ENCODE measurements around the gene RANBP1. TPM values are rescaled to one million over a fixed set of nuclear protein-coding genes. Genes with fewer than 3 reads are reported as not detected.
A peak's percentile ranks its signal among the peaks of the same experiment; 100 is the strongest.

RANBP1 gene
- total RNA-seq, 1 experiment from 2014 or later: 1,003 TPM

- DNase-seq (ENCODE audit: low spot score): no peak
- in situ Hi-C loops (cut with HindIII; ENCODE audit: low sequenced_read_pairs): no loop called here
These were observed 28.3 kb upstream of the RANBP1 start for GRCh38 chr22:20087319-20088262.

DNA sequence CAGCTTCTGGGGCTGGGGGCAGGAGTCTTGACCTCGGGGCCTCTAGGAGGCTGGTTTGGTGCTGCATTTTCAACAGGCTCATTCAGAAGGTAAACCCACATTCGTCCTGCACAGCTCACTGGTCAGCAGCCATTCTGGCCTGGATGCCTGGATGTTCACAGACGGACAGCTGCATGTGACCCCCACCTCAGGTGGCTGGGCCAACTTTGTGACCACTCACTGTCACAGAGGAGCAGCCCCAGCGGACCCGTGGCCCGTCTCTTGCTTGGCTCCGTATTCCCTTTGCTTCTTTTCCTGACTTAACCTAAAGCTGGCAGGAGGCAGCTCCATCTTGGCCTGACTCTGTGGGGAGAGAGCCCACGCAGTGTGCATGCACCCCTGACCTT lies 27.6 kb upstream of the RANBP1 start:
- DNase-seq (ENCODE audit: low spot score): no peak
- in situ Hi-C loops (cut with HindIII; ENCODE audit: low sequenced_read_pairs): no loop called here

- in situ Hi-C loops (cut with HindIII; ENCODE audit: low sequenced_read_pairs): no loop called here
- DNase-seq (ENCODE audit: low spot score): no peak
These were observed 26.5 kb upstream of the RANBP1 start for GRCh38 chr22:20089226-20089976.

GRCh38 chr22:20089977-20090729 lies 25.8 kb upstream of the RANBP1 start:
- no peak for DNase-seq (ENCODE audit: low spot score)
- in situ Hi-C loops (cut with HindIII; ENCODE audit: low sequenced_read_pairs): no loop called here

DNA sequence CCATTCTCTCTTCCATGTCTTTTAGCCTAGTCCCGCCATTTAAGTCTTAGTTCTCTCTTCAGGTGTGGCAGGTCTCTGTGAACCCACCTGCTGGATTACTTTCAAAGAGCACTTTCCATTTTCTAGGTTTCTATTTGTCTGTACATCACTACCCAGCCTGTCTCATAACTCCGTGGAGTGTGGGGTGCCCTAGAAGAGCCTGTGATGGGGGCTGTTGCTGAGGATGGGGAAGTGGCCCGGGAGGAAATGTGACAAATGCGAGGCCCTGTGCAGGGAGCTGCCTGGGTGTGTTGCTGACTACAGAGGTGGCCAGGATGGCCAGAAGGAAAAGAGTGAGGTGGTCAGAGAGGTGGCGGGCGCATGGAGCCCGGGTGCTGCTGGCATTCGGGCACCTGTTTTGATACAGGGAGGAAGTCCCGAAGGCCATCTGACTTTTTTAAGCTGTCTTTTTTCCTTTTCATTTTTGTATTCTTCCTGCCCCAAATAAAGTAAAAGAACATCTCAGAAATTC lies 25.1 kb upstream of the RANBP1 start:
- in situ Hi-C loops (cut with HindIII; ENCODE audit: low sequenced_read_pairs): no loop called here
- no peak for DNase-seq (ENCODE audit: low spot score)

GRCh38 chr22:20091690-20092476 lies 24.0 kb upstream of the RANBP1 start:
- DNase-seq (ENCODE audit: low spot score): no peak
- in situ Hi-C loops (cut with HindIII; ENCODE audit: low sequenced_read_pairs): no loop called here

DNA sequence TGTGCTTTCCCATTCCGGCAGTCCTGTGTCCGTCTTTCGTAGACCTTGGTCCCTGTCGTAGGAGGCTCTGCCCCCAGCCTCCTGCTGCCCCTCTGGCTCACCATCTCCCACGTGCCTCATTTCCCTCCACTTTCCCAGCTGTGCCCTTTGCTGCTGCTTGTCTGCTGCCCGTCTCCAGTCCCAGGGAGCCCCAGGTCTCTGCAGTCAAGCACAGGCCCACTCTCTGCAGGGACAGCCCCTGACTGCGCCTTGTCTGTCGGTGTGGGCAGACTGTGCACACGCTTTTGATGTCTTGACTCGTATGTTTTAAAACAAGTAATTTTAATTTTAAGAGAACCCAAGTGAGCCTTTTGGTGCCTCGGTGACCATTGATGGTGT lies 23.4 kb upstream of the RANBP1 start:
- in situ Hi-C loops (cut with HindIII; ENCODE audit: low sequenced_read_pairs): no loop called here
- no peak for DNase-seq (ENCODE audit: low spot score)

DNA sequence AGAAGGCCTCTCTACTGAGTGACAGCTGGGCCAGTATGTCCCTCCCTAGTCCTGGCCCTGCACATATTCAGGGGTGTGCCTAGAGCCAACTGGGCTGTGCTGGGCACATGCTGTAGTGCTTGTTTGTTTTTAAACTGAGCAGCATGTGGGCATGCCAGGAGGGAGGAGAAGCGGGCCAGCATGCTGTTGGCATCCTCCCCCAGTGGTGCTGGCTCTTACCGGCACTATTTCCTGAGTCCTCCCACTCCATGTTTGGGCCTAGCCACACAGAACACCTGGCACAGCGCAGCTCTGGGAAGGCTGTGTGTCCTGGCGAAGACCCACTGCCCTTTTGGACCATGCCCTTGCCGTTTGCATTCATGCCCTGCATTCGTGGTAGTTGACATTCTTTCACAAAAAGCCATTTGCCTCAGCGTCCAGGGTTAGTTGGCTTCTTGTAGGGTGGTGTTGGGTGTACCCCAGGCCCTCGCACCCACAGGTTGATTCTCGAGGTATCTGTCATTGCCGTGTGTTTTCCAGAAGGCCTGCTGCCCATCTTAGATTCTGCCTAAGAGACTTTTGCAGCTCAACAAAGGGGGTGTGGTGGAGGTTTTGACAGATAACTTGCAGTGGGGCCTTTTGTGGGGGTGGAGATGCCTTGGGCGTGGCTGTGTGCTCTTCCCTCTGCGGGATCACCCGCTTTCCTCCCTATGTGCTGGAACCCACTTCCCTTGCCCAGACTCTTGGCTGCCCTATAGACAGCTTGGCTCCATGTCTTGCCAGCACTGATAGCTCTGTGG lies 22.3 kb upstream of the RANBP1 start:
- in situ Hi-C loops (cut with HindIII; ENCODE audit: low sequenced_read_pairs): no loop called here
- DNase-seq (ENCODE audit: low spot score): peak; percentile 98

DNA sequence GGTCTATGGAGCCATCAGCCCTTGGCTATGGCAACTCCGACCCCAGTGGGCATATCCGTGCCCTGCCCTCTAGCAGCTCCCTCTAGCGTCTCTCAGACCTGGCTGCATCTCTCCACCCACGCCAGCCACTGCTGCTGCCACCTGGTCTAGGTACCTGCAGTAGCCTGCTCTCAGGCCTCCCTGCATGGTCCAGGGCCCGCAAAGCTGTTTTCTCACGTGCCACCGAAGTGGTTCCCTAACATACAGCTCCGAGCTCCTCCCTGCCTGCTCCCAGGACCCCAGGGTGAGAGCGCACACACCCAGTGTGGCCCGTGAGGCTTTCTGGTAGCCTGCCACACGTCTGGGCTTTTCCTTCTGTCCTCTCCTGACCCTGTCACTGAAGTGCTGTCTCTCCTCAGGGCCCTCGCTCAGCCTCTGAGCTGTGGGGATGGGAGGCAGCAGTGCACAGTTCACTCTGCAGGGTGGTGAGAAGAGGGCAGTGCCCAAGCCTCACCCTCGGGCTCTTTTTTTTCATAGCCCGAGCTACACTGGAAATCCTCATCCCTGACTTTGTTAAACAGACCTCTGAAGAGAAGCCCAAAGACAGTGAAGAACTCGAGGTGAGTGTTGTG lies 21.6 kb upstream of the RANBP1 start:
- DNase-seq (ENCODE audit: low spot score): peak; percentile 33
- in situ Hi-C loops (cut with HindIII; ENCODE audit: low sequenced_read_pairs): no loop called here

- in situ Hi-C loops (cut with HindIII; ENCODE audit: low sequenced_read_pairs): no loop called here
- no peak for DNase-seq (ENCODE audit: low spot score)
These were observed 20.4 kb upstream of the RANBP1 start for GRCh38 chr22:20095521-20095920.

DNA sequence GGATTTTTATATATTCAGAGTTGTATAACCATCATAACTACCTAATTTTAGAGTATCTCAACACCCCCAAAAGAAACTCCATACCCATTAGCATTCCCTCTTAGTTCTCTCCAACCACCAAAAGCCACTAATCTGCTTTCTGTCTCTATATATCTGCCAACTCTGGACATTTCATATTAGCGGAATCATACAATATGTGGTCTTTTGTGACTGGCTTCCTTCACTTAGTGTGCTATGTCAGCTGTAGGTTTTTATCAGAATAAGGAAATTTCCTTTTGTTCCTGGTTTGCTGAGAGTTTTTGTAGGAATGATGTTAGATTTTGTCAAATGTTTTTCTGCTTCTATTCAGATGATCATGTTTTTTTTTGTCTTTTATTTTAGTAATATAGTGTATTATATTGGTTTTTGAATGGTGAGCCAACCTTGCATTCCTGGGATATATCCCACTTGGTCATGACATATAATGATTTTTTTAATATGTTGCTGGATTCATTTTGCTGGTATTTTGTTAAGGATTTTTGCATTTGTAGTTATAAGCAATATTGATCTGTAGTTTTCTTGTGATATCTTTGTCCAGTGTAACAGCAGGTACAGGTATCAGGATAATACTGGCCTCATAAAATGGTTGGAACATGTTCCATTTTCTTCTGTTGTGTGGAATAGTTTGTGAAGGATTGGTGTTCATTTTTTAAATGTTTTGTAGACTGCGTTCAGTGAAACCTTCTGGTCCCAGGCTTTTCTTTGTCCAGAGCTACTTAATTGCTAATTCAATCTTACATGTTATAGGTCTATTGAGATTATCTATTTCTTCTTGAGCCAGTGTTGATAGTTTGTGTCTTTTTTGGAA lies 19.1 kb upstream of the RANBP1 start:
- in situ Hi-C loops (cut with HindIII; ENCODE audit: low sequenced_read_pairs): no loop called here
- DNase-seq (ENCODE audit: low spot score): no peak

GRCh38 chr22:20099099-20099711 lies 16.7 kb upstream of the RANBP1 start:
- no peak for DNase-seq (ENCODE audit: low spot score)
- in situ Hi-C loops (cut with HindIII; ENCODE audit: low sequenced_read_pairs): no loop called here

GRCh38 chr22:20101638-20102037 lies 14.3 kb upstream of the RANBP1 start:
- no peak for DNase-seq (ENCODE audit: low spot score)
- in situ Hi-C loops (cut with HindIII; ENCODE audit: low sequenced_read_pairs): no loop called here

DNA sequence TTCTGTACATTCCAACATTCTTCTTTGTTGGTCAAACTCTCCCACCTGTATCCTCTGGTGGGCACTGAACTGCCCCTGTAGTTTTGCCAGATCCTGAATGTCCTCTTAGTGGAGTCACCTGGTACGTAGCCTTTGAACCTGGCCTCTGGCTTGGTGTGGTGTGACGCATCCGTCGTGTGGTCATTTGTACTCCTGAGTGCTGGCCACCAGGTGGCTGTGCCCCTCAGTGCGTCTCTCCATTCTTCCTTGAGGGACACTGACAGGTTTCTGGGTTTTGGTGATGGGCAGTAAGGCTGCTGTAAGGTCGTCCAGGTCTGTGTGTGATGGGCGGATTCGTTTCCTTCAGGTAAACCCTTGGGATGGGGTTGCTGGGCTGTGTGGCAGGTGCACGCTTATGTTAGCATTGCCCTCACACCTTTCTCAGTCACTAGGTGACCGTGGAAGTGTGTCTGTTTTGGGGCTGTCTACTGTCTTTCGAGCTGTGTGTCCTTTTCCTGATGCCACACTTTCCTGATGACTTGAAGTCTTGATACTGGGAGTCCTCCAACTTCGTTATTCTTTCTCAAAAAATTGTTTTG lies 13.6 kb upstream of the RANBP1 start:
- DNase-seq (ENCODE audit: low spot score): no peak
- in situ Hi-C loops (cut with HindIII; ENCODE audit: low sequenced_read_pairs): no loop called here

DNA sequence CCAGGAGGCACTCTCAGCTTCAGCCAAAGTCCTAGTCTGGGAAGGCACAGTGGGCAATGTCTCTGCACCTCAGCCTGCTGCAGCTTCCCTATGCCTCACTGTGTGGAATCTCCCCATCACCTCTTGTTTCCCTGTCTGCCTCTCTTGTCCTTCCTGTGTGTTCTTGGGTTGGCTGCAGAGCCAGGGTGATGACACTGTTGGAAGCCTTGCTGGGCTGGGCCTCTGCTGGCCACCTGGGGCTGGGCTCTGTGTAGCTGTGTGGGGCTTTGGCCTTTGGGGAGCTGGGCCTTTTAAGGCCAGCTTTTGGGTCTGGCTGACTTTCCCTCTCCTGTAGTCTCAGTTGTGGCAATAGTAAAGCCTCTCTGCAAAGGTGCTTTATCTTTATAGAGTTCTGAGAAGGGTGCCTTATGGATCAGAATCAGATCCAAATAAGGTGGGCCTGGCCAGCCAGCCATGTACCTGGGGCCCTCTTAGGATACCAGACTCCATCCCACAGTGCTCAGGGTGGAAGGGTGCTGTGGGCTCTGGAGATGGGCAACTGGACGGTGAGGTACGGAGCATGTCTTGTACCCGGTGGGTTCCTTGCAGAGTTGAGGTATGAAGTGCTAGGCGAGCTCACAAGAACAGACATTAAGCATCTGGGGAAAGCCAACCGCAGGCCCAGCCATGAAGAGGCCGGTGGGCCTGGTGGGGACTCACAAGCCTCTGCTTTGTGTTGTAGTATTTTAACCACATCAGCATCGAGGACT lies 10.3 kb upstream of the RANBP1 start:
- DNase-seq (ENCODE audit: low spot score): no peak
- in situ Hi-C loops (cut with HindIII; ENCODE audit: low sequenced_read_pairs): no loop called here
